Right atrium auricular region (tissue), 2 donors: ENCODE data around the gene COL23A1. TPM values are rescaled to one million over a fixed set of nuclear protein-coding genes. Genes with fewer than 3 reads are reported as not detected.

ENCODE experiments used
- DNase-seq: peaks from one replicate; pipeline ENCODE4 v3.0.0-alpha.2; 2019; ENCODE audit warnings: low spot score
- H3K27ac ChIP-seq, 2 donors: fragments of 200-600 bp; sonication (generic); 1 replicate in 1 of 2; 2 replicates in 1 of 2; pipeline ENCODE4 v1.5.1; 2016 to 2019
- H3K27me3 ChIP-seq, 2 donors: fragments of 200-600 bp; sonication (generic); one replicate each; pipeline versions ENCODE4 v1.5.1 to v1.6.0; 2017 to 2019
- H3K36me3 ChIP-seq: fragments of 200-600 bp; sonication (generic); one replicate; pipeline ENCODE4 v1.5.1; 2016
- H3K4me1 ChIP-seq, 2 donors: fragments of 200-600 bp; sonication (generic); one replicate each; pipeline versions ENCODE4 v1.5.1 to v1.6.0; 2017 to 2019
- H3K4me3 ChIP-seq, 2 donors: fragments of 200-600 bp; sonication (generic); 1 replicate in 1 of 2; 2 replicates in 1 of 2; pipeline ENCODE4 v1.5.1; 2017 to 2019; ENCODE audit warnings: mild to moderate bottlenecking in 1 of 2, moderate library complexity in 1 of 2
- H3K9me3 ChIP-seq, 2 donors: fragments of 200-600 bp; sonication (generic); one replicate each; pipeline ENCODE4 v1.5.1; 2019
- total RNA-seq, 2 donors: library from RNA; depleted of rRNA; stranded (reverse); fragments of >200 nt; gene quantifications; one replicate each; pipeline ENCODE4 v1.1.0, GENCODE V29; 2016
- TF ChIP-seq, protein P1 (sequence below), 2 donors: fragments of 200-600 bp; sonication (generic); IDR thresholded peaks; one replicate each; pipeline ENCODE4 v1.5.1; 2019; ENCODE audit warnings: antibody characterized with exemption in 2 of 2

Gene COL23A1
- total RNA-seq, 2 donors from 2014 or later, result 5.7 to 6.8 TPM

DNA sequence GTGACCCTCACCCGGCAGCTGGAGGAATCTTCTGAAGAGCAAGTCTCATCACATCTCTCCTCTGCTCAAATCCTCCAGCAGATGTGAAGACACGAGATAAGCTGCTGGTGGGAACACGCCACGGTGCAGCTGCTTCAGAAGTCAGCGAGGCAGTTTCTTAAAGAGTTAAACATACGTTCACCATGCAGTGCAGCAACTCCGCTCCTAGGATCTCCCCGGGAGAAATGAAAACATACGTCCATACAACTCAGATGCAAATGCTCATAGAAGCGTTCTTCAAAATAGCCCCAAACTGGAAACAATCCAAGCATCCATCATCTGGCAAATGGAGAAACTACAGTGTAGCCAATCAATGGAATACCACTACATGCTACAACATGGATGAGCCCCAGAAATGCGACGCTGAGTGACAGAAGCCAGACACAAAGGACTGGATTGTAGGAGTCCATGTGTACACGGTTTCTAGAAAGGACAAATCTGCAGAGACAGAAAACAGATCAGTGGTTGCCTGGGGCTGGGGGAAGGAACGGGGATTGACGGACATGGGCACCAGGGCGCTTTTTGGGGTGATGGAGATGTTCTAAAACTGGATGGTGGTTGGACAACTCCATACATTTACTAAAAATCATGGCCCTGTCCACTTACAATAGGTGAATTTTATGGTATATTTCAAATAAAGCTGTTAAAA is 150.6 kb downstream of the COL23A1 start:
- H3K9me3 ChIP-seq, result no peaks in the 10 kb centered on the region
- TF ChIP-seq, protein P1, sequence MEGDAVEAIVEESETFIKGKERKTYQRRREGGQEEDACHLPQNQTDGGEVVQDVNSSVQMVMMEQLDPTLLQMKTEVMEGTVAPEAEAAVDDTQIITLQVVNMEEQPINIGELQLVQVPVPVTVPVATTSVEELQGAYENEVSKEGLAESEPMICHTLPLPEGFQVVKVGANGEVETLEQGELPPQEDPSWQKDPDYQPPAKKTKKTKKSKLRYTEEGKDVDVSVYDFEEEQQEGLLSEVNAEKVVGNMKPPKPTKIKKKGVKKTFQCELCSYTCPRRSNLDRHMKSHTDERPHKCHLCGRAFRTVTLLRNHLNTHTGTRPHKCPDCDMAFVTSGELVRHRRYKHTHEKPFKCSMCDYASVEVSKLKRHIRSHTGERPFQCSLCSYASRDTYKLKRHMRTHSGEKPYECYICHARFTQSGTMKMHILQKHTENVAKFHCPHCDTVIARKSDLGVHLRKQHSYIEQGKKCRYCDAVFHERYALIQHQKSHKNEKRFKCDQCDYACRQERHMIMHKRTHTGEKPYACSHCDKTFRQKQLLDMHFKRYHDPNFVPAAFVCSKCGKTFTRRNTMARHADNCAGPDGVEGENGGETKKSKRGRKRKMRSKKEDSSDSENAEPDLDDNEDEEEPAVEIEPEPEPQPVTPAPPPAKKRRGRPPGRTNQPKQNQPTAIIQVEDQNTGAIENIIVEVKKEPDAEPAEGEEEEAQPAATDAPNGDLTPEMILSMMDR (IDR thresholded peaks at IDR 0.05), result no peak
- DNase-seq, result no peak
- H3K27ac ChIP-seq, result no peak overlapping the region
- H3K27me3 ChIP-seq, result no peaks in the 10 kb centered on the region
- H3K36me3 ChIP-seq, result no peaks in the 10 kb centered on the region
- no peak overlapping the region for H3K4me3 ChIP-seq
- H3K4me1 ChIP-seq, result peaks cover 0 to 6% of the 10 kb centered on the region in 2 donors

DNA sequence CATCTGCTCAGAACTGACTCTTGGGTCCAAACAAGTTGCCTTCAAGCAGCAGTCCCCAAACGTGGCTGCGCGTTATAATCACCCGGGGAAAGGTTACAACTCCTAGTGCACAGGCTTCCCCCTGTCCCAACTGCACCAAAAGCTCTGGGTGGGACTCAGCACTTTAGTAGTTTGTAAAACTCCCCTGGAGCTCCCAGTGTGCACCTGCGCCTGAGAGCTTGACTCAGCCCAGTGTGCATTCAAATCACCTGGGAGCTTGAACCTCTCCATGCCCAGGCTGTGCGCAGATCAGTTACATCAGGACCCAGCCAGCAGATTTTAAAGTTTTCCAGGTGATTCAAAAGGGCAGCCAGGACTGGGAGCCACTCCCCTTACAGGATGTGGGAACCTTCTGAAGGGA is 151.4 kb downstream of the COL23A1 start:
- TF ChIP-seq, protein P1 (IDR thresholded peaks at IDR 0.05), result no peak
- H3K4me1 ChIP-seq, result peaks cover 0 to 12% of the 10 kb centered on the region in 2 donors
- H3K27ac ChIP-seq, result no peak overlapping the region
- H3K36me3 ChIP-seq, result no peaks in the 10 kb centered on the region
- no peak for DNase-seq
- no peaks in the 10 kb centered on the region for H3K27me3 ChIP-seq
- H3K9me3 ChIP-seq, result no peaks in the 10 kb centered on the region
- no peak overlapping the region for H3K4me3 ChIP-seq

DNA sequence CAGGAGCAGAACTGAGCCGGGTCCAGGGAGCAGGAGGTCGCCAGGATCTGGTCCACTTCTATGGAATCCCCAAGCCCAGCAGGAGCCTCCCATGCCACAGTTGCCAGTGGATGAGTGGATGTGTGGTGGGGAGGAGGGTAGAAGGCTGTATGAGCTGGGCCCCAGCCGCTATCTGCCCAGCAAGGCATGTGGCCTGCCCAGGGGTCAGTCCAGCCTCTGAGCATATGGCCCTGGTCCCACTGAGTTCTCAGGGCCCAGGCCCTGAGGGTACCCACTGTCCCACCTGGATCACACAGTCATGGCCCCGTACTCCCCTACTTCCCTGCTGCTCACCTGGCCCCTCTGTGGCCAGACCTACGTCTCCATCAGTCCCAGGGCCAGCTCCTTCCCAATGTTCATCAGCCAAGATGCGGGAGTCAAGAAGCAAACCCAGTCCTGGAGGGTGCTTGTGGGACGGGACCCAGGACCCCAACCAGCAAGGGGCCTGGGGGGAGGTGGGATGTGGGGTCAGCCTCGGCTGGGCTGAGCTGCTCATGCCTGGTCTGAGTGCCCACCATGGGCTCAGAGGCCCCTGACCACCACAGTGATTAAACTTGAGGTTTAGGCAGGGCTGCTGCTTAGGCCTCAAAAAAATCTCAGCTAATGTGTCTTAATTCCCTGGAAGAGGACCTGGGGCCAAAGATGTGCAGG is 152.7 kb downstream of the COL23A1 start:
- H3K36me3 ChIP-seq, result no peaks in the 10 kb centered on the region
- no peaks in the 10 kb centered on the region for H3K9me3 ChIP-seq
- no peak for DNase-seq
- H3K27me3 ChIP-seq, result no peaks in the 10 kb centered on the region
- no peak overlapping the region for H3K27ac ChIP-seq
- TF ChIP-seq, protein P1 (IDR thresholded peaks at IDR 0.05), result no peak
- no peak overlapping the region for H3K4me3 ChIP-seq
- H3K4me1 ChIP-seq, result peaks cover 0 to 12% of the 10 kb centered on the region in 2 donors

DNA sequence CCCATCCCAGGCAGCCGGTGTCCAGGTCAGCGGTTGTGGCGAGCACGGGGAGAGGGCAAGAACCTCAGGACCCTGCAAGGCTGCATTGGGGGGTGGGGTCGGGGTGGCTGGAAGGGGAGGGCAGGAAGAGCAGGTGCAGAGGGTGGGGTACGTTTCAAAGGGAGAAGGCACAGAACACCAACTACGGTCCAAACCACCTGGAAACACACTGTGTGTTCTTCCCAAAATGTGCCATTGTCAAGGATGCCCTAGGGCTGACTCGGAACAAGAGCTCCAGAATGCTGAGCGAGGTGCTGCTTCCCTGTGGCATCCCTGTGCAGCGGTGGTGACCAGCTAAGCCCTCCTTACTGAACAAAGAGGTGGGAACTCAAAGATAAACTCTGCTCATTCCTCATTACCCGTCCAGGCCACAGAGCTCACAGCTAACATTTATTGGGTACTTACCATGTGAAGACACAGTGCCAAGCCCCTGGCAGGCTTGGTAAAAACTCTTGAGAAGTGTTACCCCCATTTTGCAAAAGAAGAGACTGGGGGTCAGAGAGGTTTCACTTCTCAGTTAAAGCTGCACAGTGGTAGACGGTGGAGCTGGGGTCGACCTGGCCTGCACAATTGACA is 153.8 kb downstream of the COL23A1 start:
- Histone ChIP-seq H3K9me3 (no peaks in the 10 kb centered on the region), H3K36me3 (no peaks in the 10 kb centered on the region), H3K27ac (no peak overlapping the region), H3K4me1 (peaks cover 0 to 12% of the 10 kb centered on the region in 2 donors), H3K4me3 (no peak overlapping the region), H3K27me3 (no peaks in the 10 kb centered on the region)
- TF ChIP-seq, protein P1 (IDR thresholded peaks at IDR 0.05), result no peak
- no peak for DNase-seq

DNA sequence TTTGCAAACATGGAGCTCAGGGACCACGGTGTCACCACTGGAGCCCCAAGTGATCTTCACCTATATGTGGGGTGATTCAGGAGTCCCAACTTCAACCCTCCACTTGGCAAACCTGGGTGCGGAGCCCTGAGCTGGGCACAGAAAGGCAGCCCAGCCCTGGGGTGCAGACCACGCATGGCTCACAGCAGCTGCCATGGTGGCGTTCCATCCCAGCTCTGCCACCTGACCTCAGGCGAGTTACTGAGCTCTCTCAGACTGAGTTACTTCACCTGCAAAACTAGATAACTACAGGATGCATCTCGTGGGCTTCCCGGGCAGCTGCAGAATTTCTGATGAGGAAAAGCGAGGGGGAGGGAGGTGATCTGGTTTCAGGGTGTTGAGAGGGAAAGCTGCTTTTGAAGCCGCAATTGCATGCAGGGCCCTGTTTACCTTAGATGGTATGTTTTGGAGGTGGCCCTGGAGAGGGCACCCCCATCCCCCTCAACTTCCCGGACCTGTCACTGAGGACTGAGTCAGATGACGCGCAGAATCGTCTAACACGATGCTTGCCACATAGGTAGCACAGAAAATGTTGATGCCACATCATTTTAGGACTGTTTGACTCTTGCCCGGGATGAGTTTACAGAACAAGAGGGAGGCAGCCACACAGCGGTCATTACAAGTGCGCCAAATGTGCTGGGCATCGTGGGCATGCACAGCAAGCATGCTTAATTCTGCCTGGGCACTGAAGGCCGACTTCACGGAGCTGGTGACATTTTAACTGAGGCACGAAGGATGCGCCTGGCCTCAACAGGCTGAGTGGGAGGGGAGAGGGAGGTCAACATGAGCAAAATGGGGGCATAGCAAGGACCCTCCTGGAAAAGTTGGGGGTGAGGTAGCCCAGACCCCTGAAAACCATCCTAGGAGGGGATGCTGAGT is 154.6 kb downstream of the COL23A1 start:
- no peak overlapping the region for H3K4me3 ChIP-seq

More for the DNA sequence above, 154.6 kb downstream of the COL23A1 start:
- H3K4me1 ChIP-seq, result peaks cover 0 to 12% of the 10 kb centered on the region in 2 donors
- TF ChIP-seq, protein P1 (IDR thresholded peaks at IDR 0.05), result no peak
- H3K27me3 ChIP-seq, result no peaks in the 10 kb centered on the region
- no peaks in the 10 kb centered on the region for H3K9me3 ChIP-seq
- DNase-seq, result peak; percentile 54
- no peaks in the 10 kb centered on the region for H3K36me3 ChIP-seq
- H3K27ac ChIP-seq, result no peak overlapping the region
